ENCODE results near the gene PAX1. TPM values are rescaled to one million over a fixed set of nuclear protein-coding genes. Genes with fewer than 3 reads are reported as not detected.

The PAX1 gene
- total and polyA plus RNA-seq, 4 donors: not detected

DNA sequence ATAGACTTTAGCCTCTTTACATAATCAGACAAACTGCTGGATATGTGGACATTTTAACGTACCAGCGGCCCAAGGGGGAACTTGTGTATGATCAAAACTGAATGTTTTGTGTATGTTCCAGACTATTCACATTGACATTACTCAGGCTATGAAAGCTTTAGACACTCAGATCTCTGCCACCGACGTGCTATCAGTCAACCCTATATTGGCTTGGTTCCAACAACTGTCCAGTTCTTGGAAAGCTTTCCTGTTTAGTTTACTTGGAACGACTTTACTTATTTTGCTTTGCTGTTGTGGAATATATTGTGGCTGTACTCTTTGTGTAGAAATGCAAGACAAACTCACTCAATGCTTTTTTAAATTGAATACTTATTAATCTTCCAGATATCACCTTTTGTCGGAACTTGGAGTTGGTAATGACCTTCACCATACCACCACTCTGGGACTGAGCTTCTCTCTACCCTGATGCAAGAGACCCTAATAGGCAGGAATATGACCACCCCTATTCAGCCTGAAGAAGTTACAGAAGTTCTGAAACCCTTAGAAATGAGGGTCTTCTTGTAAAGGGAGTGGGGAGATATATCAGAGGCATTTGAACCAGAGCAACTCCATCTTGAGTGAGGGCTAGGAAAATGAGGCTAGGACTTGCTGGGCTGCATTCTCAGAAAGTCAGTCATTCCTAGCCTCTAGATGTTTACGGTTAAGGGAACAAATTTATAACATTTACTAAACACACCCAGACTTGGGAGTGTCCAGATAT, 49.0 kb upstream of the PAX1 start:
- Histone ChIP-seq H3K9me3 (ENCODE audit: control insufficient read depth in 4 of 4, low read length in 3 of 4) (no peaks in the 10 kb centered on the region), H3K4me1 (ENCODE audit: control insufficient read depth in 4 of 4, insufficient read depth in 4 of 4, low read length in 3 of 4) (no peaks in the 10 kb centered on the region), H3K9ac (ENCODE audit: low read depth in 1 of 2, low read length in 2 of 2) (no peak overlapping the region), H3K27me3 (ENCODE audit: control insufficient read depth in 4 of 4, insufficient read depth in 4 of 4, low read length in 3 of 4) (peaks cover 0 to 2% (median 0%) of the 10 kb centered on the region in 4 donors), H3K27ac (ENCODE audit: low read depth in 1 of 2, low read length in 2 of 2) (no peak overlapping the region), H3K4me3 (ENCODE audit: low read depth in 1 of 3, low read length in 3 of 3) (no peak overlapping the region), H3K36me3 (ENCODE audit: control insufficient read depth in 4 of 4, insufficient read depth in 3 of 4, low read depth in 1 of 4, low read length in 3 of 4) (no peaks in the 10 kb centered on the region)
- TF ChIP-seq SP1 (IDR thresholded peaks at IDR 0.05): no peak
- no peak for TF ChIP-seq HNF4A (conservative IDR thresholded peaks at IDR 0.05)
- no peak for TF ChIP-seq EGR1 (IDR thresholded peaks at IDR 0.05; ENCODE audit: low read depth in 2 of 2)
- TF ChIP-seq REST (IDR thresholded peaks at IDR 0.05): no peak
- TF ChIP-seq NR2F2 (IDR thresholded peaks at IDR 0.05): no peak
- TF ChIP-seq HNF4G (IDR thresholded peaks at IDR 0.05): no peak
- no peak for DNase-seq (ENCODE audit: low spot score)
- WGBS: 50% methylated on average over 7 of the region's 7 CpGs

DNA sequence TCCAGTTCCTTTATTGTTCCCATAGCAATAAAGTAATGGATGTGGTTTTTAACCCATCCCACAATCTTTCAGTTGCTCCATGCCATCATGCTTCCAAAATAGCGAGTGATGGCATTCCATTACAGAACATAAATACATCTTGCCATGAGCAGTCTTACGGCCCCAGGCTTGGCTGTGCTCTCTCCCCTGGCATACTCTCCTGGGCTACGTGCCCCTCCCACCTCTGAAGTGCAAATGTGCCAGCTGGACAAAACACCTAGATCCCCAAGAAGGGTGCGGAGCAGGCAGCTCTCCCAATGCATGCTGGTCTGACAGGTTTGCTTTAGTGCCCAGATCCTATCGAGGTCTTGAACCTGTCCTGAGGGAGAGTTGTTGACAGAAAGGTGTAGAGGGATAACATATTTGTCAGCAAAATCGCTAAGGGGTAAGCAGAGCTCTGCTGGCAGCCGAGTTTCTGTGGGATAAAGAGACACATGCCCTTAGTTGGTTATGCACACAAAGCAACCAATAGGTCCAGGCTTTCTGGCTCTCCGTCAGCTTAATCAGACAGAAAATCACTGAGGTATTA, 43.9 kb upstream of the PAX1 start:
- no peak for DNase-seq (ENCODE audit: low spot score)
- H3K4me3 ChIP-seq (ENCODE audit: low read depth in 1 of 3, low read length in 3 of 3): no peak overlapping the region
- H3K9me3 ChIP-seq (ENCODE audit: control insufficient read depth in 4 of 4, low read length in 3 of 4): no peaks in the 10 kb centered on the region
- H3K4me1 ChIP-seq (ENCODE audit: control insufficient read depth in 4 of 4, insufficient read depth in 4 of 4, low read length in 3 of 4): no peaks in the 10 kb centered on the region
- no peaks in the 10 kb centered on the region for H3K36me3 ChIP-seq (ENCODE audit: control insufficient read depth in 4 of 4, insufficient read depth in 3 of 4, low read depth in 1 of 4, low read length in 3 of 4)
- WGBS: 57% methylated on average over 8 of the region's 8 CpGs
- no peak for TF ChIP-seq FOXA1 (IDR thresholded peaks at IDR 0.05)
- TF ChIP-seq, protein P1, sequence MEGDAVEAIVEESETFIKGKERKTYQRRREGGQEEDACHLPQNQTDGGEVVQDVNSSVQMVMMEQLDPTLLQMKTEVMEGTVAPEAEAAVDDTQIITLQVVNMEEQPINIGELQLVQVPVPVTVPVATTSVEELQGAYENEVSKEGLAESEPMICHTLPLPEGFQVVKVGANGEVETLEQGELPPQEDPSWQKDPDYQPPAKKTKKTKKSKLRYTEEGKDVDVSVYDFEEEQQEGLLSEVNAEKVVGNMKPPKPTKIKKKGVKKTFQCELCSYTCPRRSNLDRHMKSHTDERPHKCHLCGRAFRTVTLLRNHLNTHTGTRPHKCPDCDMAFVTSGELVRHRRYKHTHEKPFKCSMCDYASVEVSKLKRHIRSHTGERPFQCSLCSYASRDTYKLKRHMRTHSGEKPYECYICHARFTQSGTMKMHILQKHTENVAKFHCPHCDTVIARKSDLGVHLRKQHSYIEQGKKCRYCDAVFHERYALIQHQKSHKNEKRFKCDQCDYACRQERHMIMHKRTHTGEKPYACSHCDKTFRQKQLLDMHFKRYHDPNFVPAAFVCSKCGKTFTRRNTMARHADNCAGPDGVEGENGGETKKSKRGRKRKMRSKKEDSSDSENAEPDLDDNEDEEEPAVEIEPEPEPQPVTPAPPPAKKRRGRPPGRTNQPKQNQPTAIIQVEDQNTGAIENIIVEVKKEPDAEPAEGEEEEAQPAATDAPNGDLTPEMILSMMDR (IDR thresholded peaks at IDR 0.05; ENCODE audit: low read depth, low read length, missing input control): no peak
- no peak for TF ChIP-seq ZBTB33 (IDR thresholded peaks at IDR 0.05)
- TF ChIP-seq GABPA (IDR thresholded peaks at IDR 0.05 in 1 of 2, conservative IDR thresholded peaks at IDR 0.05 in 1 of 2): no peak
- no peak for TF ChIP-seq FOXA2 (IDR thresholded peaks at IDR 0.05)
- TF ChIP-seq TAF1 (conservative IDR thresholded peaks at IDR 0.05): no peak
- no peak for TF ChIP-seq YY1 (IDR thresholded peaks at IDR 0.05)
- TF ChIP-seq, protein P2, sequence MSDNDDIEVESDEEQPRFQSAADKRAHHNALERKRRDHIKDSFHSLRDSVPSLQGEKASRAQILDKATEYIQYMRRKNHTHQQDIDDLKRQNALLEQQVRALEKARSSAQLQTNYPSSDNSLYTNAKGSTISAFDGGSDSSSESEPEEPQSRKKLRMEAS (IDR thresholded peaks at IDR 0.05): no peak
- no peak for TF ChIP-seq JUND (IDR thresholded peaks at IDR 0.05)
- no peak for TF ChIP-seq SP1 (IDR thresholded peaks at IDR 0.05)
- TF ChIP-seq NR2F2 (IDR thresholded peaks at IDR 0.05): no peak
- no peak for TF ChIP-seq HNF4A (conservative IDR thresholded peaks at IDR 0.05)
- no peak for TF ChIP-seq ATF3 (IDR thresholded peaks at IDR 0.05)
- TF ChIP-seq RAD21 (IDR thresholded peaks at IDR 0.05): no peak
- no peak for TF ChIP-seq REST (IDR thresholded peaks at IDR 0.05)
- H3K27me3 ChIP-seq (ENCODE audit: control insufficient read depth in 4 of 4, insufficient read depth in 4 of 4, low read length in 3 of 4): peaks cover 0 to 2% (median 0%) of the 10 kb centered on the region in 4 donors
- H3K9ac ChIP-seq (ENCODE audit: low read depth in 1 of 2, low read length in 2 of 2): no peak overlapping the region
- no peak overlapping the region for H3K27ac ChIP-seq (ENCODE audit: low read depth in 1 of 2, low read length in 2 of 2)

Measured in liver (tissue), 9 donors.